ENCODE measurements around the gene ACP1. TPM values are rescaled to one million over a fixed set of nuclear protein-coding genes. Genes with fewer than 3 reads are reported as not detected.
"Not testable (repeated sequence)": the region's sequence is repeated elsewhere in the genome, so short reads cannot be mapped to it uniquely, and the experiment has no call there.

Gene ACP1
- total RNA-seq, 1 donor from 2014 or later = 85.6 TPM

DNA sequence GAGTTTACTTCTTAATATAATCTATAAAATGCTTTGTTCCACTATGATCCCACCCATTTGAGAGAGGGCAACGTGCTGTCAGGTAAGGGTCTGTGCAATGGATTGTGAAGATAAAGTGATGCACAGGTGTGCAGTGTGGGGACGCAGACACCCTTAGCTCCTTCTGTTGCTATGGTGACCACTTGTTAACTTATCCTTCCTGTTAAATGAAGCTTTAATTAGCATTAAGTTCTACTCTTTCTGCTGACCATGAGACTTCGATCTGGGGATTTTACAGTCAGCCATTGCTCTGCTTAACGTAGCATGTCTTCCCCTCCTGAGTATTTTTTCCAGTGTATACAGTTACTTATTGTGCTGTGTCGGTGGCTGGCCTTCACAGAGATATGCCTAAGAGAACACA is 46.2 kb downstream of the ACP1 start:
- no peak for DNase-seq (ENCODE audit: low read depth in 2 of 2)

DNA sequence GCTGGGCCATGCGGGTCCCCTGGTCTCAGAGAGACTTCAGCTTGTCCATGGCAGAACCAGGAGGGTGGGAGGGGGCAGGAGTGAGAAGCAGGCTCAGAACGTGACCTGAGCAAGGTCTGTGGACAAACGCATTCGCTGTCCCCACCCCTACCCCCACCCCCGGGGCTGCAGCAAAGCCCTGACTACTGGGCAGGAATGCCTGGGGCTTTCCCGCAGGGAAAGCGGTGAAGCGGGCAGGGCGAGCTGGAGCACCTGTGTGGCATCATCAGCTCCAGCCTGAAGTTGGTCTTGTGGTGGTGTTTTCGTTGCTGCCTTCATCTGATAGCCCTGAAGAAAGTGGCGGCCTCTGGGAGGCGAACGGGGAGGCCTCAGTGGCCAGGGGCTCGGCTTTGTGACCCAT is 49.2 kb downstream of the ACP1 start:
- DNase-seq (ENCODE audit: low read depth in 2 of 2) = no peak

DNA sequence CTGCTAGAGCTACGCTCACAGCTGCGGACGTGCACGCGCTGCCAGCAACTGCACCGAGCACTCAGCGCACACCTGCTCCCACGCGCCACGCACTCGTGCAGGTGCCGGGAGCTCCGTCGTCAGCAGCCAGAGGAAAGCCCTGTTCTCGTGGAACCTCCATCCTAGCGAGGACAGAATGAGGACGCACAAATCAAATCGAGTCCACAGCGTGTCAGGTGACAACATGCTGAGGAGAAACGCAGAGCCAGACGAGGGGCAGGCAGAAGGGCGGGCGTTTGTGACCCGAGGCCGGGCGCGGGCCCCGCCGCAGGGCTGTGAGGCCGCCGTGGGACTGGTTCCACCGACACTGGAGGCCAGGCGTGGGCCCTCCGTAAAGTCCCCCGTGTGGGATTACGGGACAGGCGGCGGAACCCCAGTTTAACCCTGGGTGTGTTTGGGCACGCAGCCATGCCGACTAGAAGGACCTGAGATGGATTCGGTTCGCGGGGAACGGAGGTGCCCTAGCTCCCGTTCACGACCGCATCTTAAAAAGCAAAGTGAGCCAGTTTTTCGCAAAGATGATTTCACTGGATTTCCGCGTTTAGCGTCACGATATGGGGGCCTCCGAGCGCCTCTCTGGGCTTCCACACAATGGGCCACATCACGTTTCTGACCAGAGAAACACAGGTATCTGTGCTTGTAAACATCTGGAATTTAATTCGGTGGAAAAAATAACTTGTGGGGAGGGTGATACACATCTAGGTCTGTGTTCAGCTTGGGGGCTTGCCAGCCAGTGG is 50.0 kb downstream of the ACP1 start:
- no peak for DNase-seq (ENCODE audit: low read depth in 2 of 2)

DNA sequence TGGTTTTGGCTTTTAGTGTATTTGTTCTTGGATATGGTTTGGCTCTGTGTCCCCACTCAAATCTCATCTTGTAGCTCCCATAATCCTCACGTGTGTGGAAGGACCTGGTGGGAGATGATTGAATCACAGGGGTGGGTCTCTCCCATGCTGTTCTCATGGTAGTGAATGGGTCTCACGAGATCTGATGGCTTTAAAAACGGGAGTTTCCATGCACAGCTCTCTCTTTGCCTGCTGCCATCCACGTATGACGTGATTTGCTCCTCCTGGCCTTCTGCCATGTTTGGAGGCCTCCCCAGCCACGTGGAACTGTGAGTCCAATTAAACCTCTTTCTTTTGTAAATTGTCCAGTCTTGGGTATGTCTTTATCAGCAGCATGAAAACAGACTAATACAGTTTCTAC is 51.2 kb downstream of the ACP1 start:
- DNase-seq (ENCODE audit: low read depth in 2 of 2) = not testable (repeated sequence)

DNA sequence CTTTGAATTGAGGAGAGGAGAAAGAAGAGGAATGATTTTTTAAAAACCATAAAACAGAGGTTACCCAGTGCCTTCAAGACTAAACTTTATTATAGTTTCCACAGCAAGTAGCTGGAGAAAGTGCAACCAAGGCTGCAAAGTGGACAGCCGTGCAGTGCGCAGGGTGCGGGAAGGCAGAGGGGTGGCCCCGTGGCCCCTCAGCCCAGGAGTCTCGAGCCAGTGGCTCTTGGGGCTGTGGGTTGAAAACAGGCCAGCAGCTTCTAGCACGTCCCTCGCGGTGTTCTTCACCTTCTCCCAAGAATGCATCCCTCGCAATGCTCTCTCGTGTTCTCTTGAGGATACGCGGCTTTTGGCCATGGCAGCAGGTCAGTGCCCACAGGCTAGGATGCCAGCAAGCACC is 51.6 kb downstream of the ACP1 start:
- no peak for DNase-seq (ENCODE audit: low read depth in 2 of 2)

DNA sequence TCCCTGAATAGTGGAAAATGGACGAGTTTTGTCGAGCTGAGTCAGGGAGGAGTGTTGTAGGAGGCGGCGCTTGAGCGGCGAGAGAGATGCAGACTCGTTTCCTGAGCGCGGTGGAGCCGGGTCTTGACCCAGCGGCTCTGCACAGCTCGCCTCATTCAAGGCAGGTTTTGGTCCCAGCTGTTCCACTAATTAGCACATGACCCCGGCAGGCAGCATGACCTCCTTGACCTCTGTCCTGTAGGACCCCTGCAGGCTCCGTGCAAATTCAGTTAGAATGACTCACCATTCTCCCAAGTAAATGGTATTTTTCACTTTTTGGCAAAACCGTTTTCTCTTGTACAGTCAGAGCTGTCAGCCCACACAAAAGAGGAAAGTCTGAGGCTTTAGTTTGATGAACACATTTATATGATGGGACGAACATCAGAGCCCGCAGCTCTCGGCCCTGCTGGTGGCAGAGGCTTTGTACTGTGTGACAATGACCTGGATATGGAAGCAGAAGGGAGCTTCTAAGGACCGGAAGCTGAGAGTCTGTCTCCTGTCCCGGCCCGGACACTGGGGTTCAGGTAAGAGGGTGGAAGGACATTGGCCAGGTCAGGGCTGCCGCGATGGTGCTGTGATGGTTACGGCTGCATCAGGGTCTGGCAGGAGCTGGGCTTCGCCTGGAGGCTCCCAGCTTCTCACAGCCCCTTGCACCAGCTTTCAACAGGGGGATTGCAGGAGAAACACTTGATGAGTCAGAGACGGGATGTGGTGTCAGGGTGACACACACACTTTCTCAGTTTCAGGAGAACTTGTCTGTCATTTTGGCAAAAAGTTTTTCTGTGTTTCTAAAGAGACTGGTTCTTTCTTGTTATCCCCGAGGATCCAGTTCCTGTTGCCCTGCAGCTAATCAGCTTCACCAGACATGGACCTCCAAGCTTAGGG is 53.0 kb downstream of the ACP1 start:
- no peak for DNase-seq (ENCODE audit: low read depth in 2 of 2)

DNA sequence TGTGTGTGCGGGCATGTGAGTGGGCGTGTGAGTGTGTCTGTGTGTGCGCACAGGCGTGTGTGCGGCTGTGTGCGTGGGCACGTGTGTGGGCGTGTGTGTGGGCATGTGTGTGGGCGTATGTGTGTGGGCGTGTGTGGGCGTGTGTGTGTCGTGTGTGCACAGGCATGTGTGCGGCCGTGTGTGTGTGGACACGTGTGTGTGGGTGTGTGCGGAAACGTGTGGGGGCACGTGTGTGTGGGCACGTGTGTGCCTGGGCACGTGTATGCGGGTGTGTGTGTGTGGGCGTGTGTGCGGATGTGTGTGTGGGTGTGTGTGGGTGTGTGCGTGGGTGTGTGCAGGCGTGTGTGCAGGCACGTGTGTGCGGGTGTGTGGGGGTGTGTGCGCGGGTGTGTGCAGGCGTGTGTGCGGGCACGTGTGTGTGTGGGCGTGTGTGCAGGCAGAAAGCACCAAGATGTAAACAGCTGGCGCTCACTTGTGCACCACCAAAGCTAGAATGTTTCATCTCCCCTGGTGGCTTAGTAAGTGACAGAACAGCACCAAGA is 54.4 kb downstream of the ACP1 start:
- DNase-seq (ENCODE audit: low read depth in 2 of 2) = no peak

DNA sequence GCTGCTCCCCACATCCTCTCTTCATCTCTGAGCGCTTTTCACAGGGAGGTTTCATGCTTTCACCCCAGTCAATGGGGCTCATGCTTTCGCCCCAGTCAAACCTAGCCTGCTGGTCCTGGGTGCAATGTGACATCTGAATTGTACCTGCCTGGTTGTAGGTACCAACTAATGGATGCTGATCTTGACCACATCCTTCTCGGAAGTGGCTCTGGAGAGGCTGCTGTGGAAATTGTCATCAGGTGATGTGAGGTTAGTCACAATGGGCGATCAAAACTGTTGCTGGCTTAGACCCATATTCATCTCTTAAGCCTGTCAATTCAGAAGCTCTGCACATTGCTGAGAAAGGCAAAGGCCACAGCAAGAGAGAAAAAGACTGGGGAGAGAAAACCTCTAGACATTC is 55.8 kb downstream of the ACP1 start:
- DNase-seq (ENCODE audit: low read depth in 2 of 2) = no peak

DNA sequence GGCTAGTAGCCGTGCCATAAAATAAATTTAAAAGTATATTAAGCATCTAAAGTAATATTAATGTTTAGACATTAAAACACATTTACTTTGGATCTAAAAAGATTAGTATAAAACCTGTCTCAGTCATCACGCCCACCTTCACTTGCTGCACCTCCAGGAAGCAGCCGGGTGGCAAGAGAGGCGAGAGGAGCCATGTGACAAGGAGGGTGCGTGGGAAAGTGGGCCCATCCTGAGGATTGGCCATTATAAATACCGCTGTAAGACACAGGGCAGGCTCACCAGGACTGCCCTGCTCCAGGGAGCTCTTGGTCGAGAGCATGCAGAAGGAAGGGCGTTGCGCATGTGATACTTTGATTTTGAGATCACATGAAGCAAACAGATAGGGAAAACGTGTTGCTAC is 57.6 kb downstream of the ACP1 start:
- DNase-seq (ENCODE audit: low read depth in 2 of 2) = no peak

DNA sequence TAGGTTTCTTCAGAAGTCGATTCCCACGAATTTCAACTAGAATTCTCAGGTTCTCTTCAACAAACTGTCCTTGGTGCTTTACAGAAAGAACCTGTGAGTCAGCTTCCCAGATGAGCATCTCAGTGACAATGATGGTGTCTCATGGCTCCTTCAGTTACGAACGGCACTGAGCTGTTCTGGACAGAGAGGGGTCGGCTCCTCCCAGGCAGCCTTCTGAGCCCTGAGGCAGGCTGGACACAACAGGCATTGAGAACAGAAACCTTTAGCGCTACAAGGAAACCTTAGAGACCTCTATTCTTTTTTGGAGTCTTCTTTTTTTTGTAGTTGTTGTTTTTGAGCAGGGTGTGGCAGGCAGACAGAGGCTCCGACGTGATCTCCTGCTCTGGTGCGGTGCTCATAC is 58.3 kb downstream of the ACP1 start:
- DNase-seq (ENCODE audit: low read depth in 2 of 2) = no peak

Other genes with a start within 250 kb of the ACP1 start
- 0.39 and 0.51 TPM in 2 replicates for gene FAM110C, start 218.4 kb upstream of the ACP1 start, total RNA-seq
- gene SH3YL1, start 915 bp upstream of the ACP1 start, total RNA-seq = 8.9 and 16.6 TPM in 2 replicates
- not detected in 2 replicates for gene ALKAL2, start 23.1 kb downstream of the ACP1 start, total RNA-seq